Pulmonary artery endothelial cell (primary cell): ENCODE results near the gene ZNF274. TPM values are rescaled to one million over a fixed set of nuclear protein-coding genes. Genes with fewer than 3 reads are reported as not detected.

Source experiments
- total RNA-seq: library from RNA; depleted of rRNA; stranded (reverse); fragments of >200 nt; gene quantifications from 2 replicates; pipeline ENCODE4 v1.2.3, GENCODE V29; 2014

Gene ZNF274
- total RNA-seq, 1 donor from 2014 or later = 19.7 TPM

Other genes with a start within 250 kb of the ZNF274 start
- gene ZNF418, start 247.7 kb upstream of the ZNF274 start, total RNA-seq = 4.6 and 6.6 TPM in 2 replicates
- gene ZNF256, start 235.4 kb upstream of the ZNF274 start, total RNA-seq = 4.4 and 5.6 TPM in 2 replicates
- gene C19orf18, start 208.5 kb upstream of the ZNF274 start, total RNA-seq = 0.20 TPM in 1 of 2 replicates, not detected in the other
- 8.3 and 12.6 TPM in 2 replicates for gene ZNF606, start 180.2 kb upstream of the ZNF274 start, total RNA-seq
- not detected in 2 replicates for gene ZSCAN1, start 149.0 kb upstream of the ZNF274 start, total RNA-seq
- gene ZNF135, start 123.8 kb upstream of the ZNF274 start, total RNA-seq = 0.46 and 3.2 TPM in 2 replicates
- gene ZSCAN18, start 84.8 kb upstream of the ZNF274 start, total RNA-seq = 19.7 and 33.3 TPM in 2 replicates
- gene ZNF329, start 32.3 kb upstream of the ZNF274 start, total RNA-seq = 10.0 and 12.5 TPM in 2 replicates
- 54.7 and 73.2 TPM in 2 replicates for gene ZNF544, start 45.9 kb downstream of the ZNF274 start, total RNA-seq
- gene ZNF8, start 95.9 kb downstream of the ZNF274 start, total RNA-seq = 3.7 and 3.8 TPM in 2 replicates
- gene ERVK3-1, start 122.3 kb downstream of the ZNF274 start, total RNA-seq = 13.2 and 19.3 TPM in 2 replicates
- gene ZSCAN22, start 143.9 kb downstream of the ZNF274 start, total RNA-seq = 1.8 and 3.2 TPM in 2 replicates
- gene A1BG, start 170.4 kb downstream of the ZNF274 start, total RNA-seq = 2.2 and 5.3 TPM in 2 replicates
- 0.53 and 0.67 TPM in 2 replicates for gene ZNF497, start 179.7 kb downstream of the ZNF274 start, total RNA-seq
- 1.1 and 1.8 TPM in 2 replicates for gene ZNF837, start 198.0 kb downstream of the ZNF274 start, total RNA-seq
- 2,163 and 2,639 TPM in 2 replicates for gene RPS5, start 204.2 kb downstream of the ZNF274 start, total RNA-seq
- gene RNF225, start 212.6 kb downstream of the ZNF274 start, total RNA-seq = 0.18 TPM in 1 of 2 replicates, not detected in the other
- gene ZNF584, start 225.6 kb downstream of the ZNF274 start, total RNA-seq = 16.2 and 20.3 TPM in 2 replicates